Lower lobe of right lung (tissue), 2 donors: ENCODE data around the gene KCNK10. TPM values are rescaled to one million over a fixed set of nuclear protein-coding genes. Genes with fewer than 3 reads are reported as not detected.

Experiments used
- ATAC-seq, 2 donors: fragments of 200-7000 bp; cut with Tn5 transposase; one replicate each; pipeline ENCODE4 v1.9.1; 2020 to 2022; ENCODE audit warnings: mild to moderate bottlenecking in 2 of 2, moderate library complexity in 2 of 2
- DNase-seq: peaks from one replicate; pipeline ENCODE4 v3.0.0-alpha.2; 2020
- H3K27ac ChIP-seq: fragments of 200-600 bp; one replicate; pipeline ENCODE4 v1.8.0; 2022
- H3K27me3 ChIP-seq: fragments of 200-600 bp; one replicate; pipeline ENCODE4 v1.8.0; 2022; ENCODE audit warnings: low read depth
- H3K36me3 ChIP-seq: fragments of 200-600 bp; one replicate; pipeline ENCODE4 v1.8.0; 2022; ENCODE audit warnings: mild to moderate bottlenecking
- H3K4me1 ChIP-seq: fragments of 200-600 bp; one replicate; pipeline ENCODE4 v1.8.0; 2022
- H3K4me3 ChIP-seq: fragments of 200-600 bp; one replicate; pipeline ENCODE4 v1.8.0; 2022; ENCODE audit warnings: mild to moderate bottlenecking
- H3K9me3 ChIP-seq: fragments of 200-600 bp; one replicate; pipeline ENCODE4 v1.8.0; 2022
- intact Hi-C: fragments of 100-400 bp; cut with DNase I; formaldehyde crosslinking; loops from one replicate; pipeline ENCODE4 v1.11.0; 2022
- total RNA-seq: library from RNA; stranded (reverse); fragmentation: NEBNext Ultra II Directional; extraction: Animal tissue kit (Norgen Biotek cat#: 25700); gene quantifications from one replicate; pipeline ENCODE4 v1.2.1, GENCODE V29; 2021
- TF ChIP-seq, protein P1 (sequence below): fragments of 200-600 bp; IDR thresholded peaks from one replicate; pipeline ENCODE4 v1.8.0; 2022; ENCODE audit warnings: antibody characterized with exemption, mild to moderate bottlenecking
- donor health status: DM: no; HTN: yes; CAD: no; lungs with severe emphysema.

KCNK10 gene
- total RNA-seq, 1 donor from 2014 or later: not detected

DNA sequence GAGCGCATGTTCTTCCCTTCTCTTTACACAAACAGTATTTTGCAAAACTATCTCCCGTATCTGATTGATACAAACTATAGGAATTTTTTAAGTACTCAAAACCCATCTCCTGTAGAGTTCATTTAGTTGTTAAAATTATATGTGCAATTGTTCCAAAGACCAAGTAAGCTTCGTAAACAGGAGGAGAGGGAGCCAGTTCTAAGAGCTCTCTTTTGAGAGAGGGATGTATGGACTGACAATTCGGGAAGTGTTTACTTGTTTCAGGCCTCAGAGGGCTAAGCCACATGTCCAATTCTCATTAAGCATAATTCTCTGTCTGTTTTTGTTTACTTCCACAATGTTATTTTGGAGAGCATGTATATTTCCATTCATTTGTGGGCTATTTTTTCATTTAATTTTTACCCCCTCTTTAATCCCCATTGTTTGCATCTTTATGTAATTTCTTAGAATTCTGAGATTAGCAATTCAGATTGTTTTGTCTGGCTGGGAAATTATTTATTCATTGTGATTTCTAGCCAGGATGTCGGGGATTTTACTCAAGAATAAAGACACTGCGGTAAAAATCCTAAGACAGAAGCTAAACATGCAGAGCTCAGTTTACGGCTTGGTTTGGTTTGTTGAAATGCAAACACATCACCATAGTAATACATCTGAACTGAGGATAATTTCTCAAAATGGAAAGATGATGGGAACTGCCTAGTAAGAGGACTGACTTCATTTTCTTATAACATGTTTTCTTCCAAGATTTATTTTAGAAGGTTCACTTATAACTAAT lies 126.8 kb downstream of the KCNK10 start:
- ATAC-seq (no peak), DNase-seq (no peak)
- no peak overlapping the region for H3K27ac ChIP-seq
- intact Hi-C loops: no loop called here
- no peaks in the 10 kb centered on the region for H3K9me3 ChIP-seq
- no peak overlapping the region for H3K4me3 ChIP-seq
- H3K36me3 ChIP-seq: no peaks in the 10 kb centered on the region
- H3K27me3 ChIP-seq: peaks cover 40% of the 10 kb centered on the region
- H3K4me1 ChIP-seq: no peaks in the 10 kb centered on the region
- TF ChIP-seq, protein P1, sequence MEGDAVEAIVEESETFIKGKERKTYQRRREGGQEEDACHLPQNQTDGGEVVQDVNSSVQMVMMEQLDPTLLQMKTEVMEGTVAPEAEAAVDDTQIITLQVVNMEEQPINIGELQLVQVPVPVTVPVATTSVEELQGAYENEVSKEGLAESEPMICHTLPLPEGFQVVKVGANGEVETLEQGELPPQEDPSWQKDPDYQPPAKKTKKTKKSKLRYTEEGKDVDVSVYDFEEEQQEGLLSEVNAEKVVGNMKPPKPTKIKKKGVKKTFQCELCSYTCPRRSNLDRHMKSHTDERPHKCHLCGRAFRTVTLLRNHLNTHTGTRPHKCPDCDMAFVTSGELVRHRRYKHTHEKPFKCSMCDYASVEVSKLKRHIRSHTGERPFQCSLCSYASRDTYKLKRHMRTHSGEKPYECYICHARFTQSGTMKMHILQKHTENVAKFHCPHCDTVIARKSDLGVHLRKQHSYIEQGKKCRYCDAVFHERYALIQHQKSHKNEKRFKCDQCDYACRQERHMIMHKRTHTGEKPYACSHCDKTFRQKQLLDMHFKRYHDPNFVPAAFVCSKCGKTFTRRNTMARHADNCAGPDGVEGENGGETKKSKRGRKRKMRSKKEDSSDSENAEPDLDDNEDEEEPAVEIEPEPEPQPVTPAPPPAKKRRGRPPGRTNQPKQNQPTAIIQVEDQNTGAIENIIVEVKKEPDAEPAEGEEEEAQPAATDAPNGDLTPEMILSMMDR: no peak

DNA sequence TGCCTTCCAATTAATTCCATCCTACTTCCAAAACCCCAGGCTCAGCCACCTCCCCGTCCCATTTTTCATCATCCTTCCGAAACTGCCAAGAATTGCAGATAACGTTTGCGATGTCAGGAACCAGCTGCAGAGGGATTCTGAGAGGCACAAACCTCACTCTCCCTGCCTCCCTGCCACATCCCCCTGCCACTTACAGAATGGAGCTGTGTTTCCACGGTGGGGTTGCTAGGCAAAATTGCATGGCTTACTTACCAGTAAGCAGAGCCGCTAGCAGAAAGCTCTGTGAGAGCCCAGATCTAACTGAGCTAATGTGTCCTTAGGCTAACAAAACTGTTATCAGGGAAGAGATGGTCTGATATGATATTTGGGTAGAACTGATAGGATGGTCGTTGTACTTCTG lies 127.4 kb downstream of the KCNK10 start:
- intact Hi-C loops: no loop called here
- no peak for DNase-seq

DNA sequence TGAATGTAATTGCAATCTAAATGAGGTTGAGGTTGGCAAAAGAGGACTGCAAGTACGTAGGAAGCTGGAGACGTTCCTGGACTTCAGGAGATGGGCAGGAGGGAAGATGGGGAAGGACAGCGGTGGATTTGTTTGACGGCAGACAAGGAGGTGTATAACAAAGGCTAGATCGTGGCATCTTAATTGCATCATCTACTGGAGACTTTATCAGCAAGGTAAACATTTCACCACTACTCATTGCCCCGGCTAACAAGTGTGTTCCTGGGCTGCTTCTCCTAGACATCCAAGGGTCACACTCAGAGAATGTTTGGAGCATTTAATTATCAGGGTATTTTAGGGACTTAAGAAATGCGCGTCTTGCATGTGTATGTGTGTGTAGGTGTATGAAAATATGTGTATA lies 128.5 kb downstream of the KCNK10 start:
- DNase-seq: no peak
- Histone ChIP-seq H3K27me3 (peaks cover 40% of the 10 kb centered on the region), H3K4me1 (no peaks in the 10 kb centered on the region), H3K27ac (no peak overlapping the region), H3K4me3 (no peak overlapping the region), H3K36me3 (no peaks in the 10 kb centered on the region), H3K9me3 (no peaks in the 10 kb centered on the region)
- intact Hi-C loops: no loop called here
- TF ChIP-seq, protein P1: no peak
- no peak for ATAC-seq

More for the DNA sequence above, 127.4 kb downstream of the KCNK10 start:
- H3K4me3 ChIP-seq: no peak overlapping the region
- H3K36me3 ChIP-seq: no peaks in the 10 kb centered on the region
- H3K27me3 ChIP-seq: peaks cover 40% of the 10 kb centered on the region
- TF ChIP-seq, protein P1: no peak
- no peak for ATAC-seq
- no peaks in the 10 kb centered on the region for H3K9me3 ChIP-seq
- H3K4me1 ChIP-seq: no peaks in the 10 kb centered on the region
- H3K27ac ChIP-seq: no peak overlapping the region

DNA sequence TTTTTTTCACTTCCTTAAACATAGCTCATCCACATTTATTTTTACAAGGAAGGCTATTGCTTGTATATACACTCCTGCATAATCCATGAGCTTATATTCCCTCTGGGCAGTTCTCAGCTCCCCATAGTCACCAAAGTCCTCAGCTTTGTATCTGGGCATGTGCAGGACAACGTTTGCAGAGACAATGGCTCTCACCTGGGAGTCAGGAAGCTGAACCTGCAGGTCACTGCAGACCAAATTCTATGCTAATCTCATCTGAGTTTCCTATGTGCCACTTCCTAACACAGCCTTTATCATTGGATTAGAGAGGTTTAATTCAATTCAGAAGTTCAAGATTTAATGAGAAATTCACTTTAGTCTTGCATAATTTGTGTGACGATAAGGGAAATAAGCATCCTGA lies 131.5 kb downstream of the KCNK10 start:
- Histone ChIP-seq H3K9me3 (no peaks in the 10 kb centered on the region), H3K27me3 (peaks cover 33% of the 10 kb centered on the region), H3K27ac (no peak overlapping the region), H3K36me3 (no peaks in the 10 kb centered on the region), H3K4me1 (peaks cover 7% of the 10 kb centered on the region), H3K4me3 (no peak overlapping the region)
- DNase-seq (no peak), ATAC-seq (no peak)
- TF ChIP-seq, protein P1: no peak
- intact Hi-C loops: no loop called here

DNA sequence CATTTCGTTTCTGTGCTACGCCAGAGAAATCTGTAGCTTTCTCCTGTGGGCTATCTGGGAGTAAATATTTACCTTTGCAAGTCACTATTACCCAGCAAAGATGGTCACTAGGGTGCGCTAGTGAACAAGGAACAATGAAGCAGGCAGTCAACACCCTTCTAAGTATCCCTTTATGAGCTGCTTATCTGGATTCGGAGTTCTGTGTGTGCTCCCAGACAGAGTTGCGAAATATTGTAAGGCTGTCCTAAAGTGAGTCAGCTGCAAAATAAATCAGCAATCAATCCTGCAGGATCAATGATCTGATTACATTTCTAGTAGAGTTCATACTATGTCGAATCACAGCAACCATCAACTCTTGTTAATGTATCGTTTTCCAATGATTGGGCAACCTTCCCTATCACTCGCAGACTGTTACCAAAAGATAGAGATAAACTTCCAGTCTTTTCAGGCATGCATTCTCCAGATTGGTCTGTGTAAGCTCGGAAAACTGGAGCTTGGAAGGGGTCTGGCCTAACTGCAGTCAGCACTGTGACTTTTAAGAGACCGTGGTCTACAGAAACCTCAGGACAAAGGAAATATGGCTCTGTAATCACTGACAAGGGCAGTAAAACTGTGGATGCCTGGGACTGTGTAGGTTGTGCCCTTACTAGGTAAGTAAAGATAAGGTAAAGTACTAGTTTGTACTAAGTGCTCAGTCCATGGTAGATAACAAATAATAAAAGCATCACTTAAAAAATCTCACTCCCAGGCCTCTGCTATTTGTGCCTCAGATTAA lies 133.5 kb downstream of the KCNK10 start:
- peak overlapping the region; percentile 30 for H3K4me3 ChIP-seq
- H3K4me1 ChIP-seq: peaks cover 7% of the 10 kb centered on the region
- intact Hi-C loops: no loop called here
- TF ChIP-seq, protein P1: peak; percentile 60
- H3K36me3 ChIP-seq: no peaks in the 10 kb centered on the region
- H3K27ac ChIP-seq: no peak overlapping the region
- peaks cover 22% of the 10 kb centered on the region for H3K27me3 ChIP-seq
- H3K9me3 ChIP-seq: no peaks in the 10 kb centered on the region
- ATAC-seq (peak; percentile 92 to 95), DNase-seq (no peak)
